SH-SY5Y (cell line): ENCODE measurements around the gene GDA.

Experiments
- GATA2 ChIP-seq: IDR thresholded peaks from 2 replicates; pipeline ENCODE4 v1.6.1; 2011; ENCODE audit warnings: mild to moderate bottlenecking, low read depth, low read length
- GATA3 ChIP-seq: IDR thresholded peaks from 2 replicates; pipeline ENCODE4 v1.6.1; 2011; ENCODE audit warnings: low read depth, mild to moderate bottlenecking, low read length, moderate library complexity

GRCh38 chr9:72160446-72161123 is 11.3 kb downstream of the GDA start:
- TF ChIP-seq GATA2, result no peak
- TF ChIP-seq GATA3, result no peak
